Measurements from ENCODE around the gene ATP5F1D. TPM values are rescaled to one million over a fixed set of nuclear protein-coding genes. Genes with fewer than 3 reads are reported as not detected.

The ATP5F1D gene
- total and polyA plus RNA-seq, 2 of the 13 experiments (the other 11 are each of a cell fraction or from before 2014, with no cell fraction given) = 39.4 to 78.7 TPM

GRCh38 chr19:1275260-1275975 lies 33.9 kb downstream of the ATP5F1D start, which contains the start of gene FAM174C (continued):
- TF ChIP-seq TRAFD1 (CRISPR knock-in tag; IDR thresholded peaks at IDR 0.05; ENCODE audit: borderline replicate concordance) (no peak), KDM2A (CRISPR knock-in tag; IDR thresholded peaks at IDR 0.05; ENCODE audit: borderline replicate concordance, low read depth) (peak; percentile 99), HMGXB4 (CRISPR knock-in tag; IDR thresholded peaks at IDR 0.05; ENCODE audit: borderline replicate concordance in 1 of 2, low read depth in 1 of 2) (peak in 1 of 2 experiments; percentile 18; a peak in 1 of 4 replicates), THYN1 (CRISPR knock-in tag; IDR thresholded peaks at IDR 0.05; ENCODE audit: borderline replicate concordance, low read depth) (no peak), ELK4 (CRISPR knock-in tag; IDR thresholded peaks at IDR 0.05; ENCODE audit: borderline replicate concordance) (peak; percentile 67; the same call in 1 of the 2 replicates), ZNF546 (CRISPR knock-in tag; conservative IDR thresholded peaks at IDR 0.05) (0 out of 2 replicates have a peak, but pooled peaks have one; percentile 10), ZSCAN5A (CRISPR knock-in tag; IDR thresholded peaks at IDR 0.05; ENCODE audit: borderline replicate concordance) (no peak), SKI (IDR thresholded peaks at IDR 0.05; ENCODE audit: partially characterized antibody) (peak; percentile 14), MAFG (CRISPR knock-in tag; IDR thresholded peaks at IDR 0.05) (no peak), ZNF549 (CRISPR knock-in tag; IDR thresholded peaks at IDR 0.05) (no peak), MAX (IDR thresholded peaks at IDR 0.05) (peak; percentile 91), MEIS1 (CRISPR knock-in tag; IDR thresholded peaks at IDR 0.05; ENCODE audit: borderline replicate concordance) (no peak), IKZF4 (CRISPR knock-in tag; IDR thresholded peaks at IDR 0.05; ENCODE audit: borderline replicate concordance, low read depth, not compliant biosample characterization) (peak; percentile 96), RAD21 (CRISPR knock-in tag; IDR thresholded peaks at IDR 0.05) (peak; percentile 77; the same call in 1 of the 2 replicates), ZNF335 (CRISPR knock-in tag; IDR thresholded peaks at IDR 0.05) (no peak), ZNF20 (CRISPR knock-in tag; IDR thresholded peaks at IDR 0.05) (no peak), GABPB1 (CRISPR knock-in tag; IDR thresholded peaks at IDR 0.05) (peak; percentile 86), ZNF362 (CRISPR knock-in tag; IDR thresholded peaks at IDR 0.05; ENCODE audit: borderline replicate concordance) (no peak), ZNF235 (CRISPR knock-in tag; IDR thresholded peaks at IDR 0.05; ENCODE audit: borderline replicate concordance) (peak; percentile 57; the same call in 1 of the 2 replicates), RORA (CRISPR knock-in tag; IDR thresholded peaks at IDR 0.05) (0 out of 2 replicates have a peak, but pooled peaks have one; percentile 35), MBD4 (IDR thresholded peaks at IDR 0.05; ENCODE audit: borderline replicate concordance, low read length) (no peak)

Measured in HepG2 (cell line).